Liver (tissue), 9 donors: ENCODE results near the gene MCUR1. TPM values are rescaled to one million over a fixed set of nuclear protein-coding genes. Genes with fewer than 3 reads are reported as not detected.

Experiments
- DNase-seq: peaks from one replicate; pipeline ENCODE4 v3.0.0-alpha.2; 2017; ENCODE audit warnings: low spot score
- H3K27ac ChIP-seq, 2 donors: one replicate each; pipeline ENCODE4 v1.7.0; 2013; ENCODE audit warnings: inconsistent platforms in 2 of 2, low read length in 2 of 2, control low read depth in 1 of 2, low read depth in 1 of 2, mild to moderate bottlenecking in 1 of 2
- H3K27me3 ChIP-seq, 4 donors: one replicate each; pipeline versions ENCODE4 v1.6.1 to v1.7.0; 2013; ENCODE audit warnings: low read length in 3 of 4, inconsistent platforms in 1 of 4, mild to moderate bottlenecking in 1 of 4, moderate library complexity in 1 of 4; ENCODE audit not compliant: control insufficient read depth in 4 of 4, insufficient read depth in 4 of 4
- H3K36me3 ChIP-seq, 4 donors: one replicate each; pipeline versions ENCODE4 v1.6.1 to v1.7.0; 2013; ENCODE audit warnings: low read length in 3 of 4, mild to moderate bottlenecking in 3 of 4, low read depth in 1 of 4, moderate library complexity in 1 of 4; ENCODE audit not compliant: control insufficient read depth in 4 of 4, insufficient read depth in 3 of 4
- H3K4me1 ChIP-seq, 4 donors: one replicate each; pipeline versions ENCODE4 v1.6.1 to v1.7.0; 2013; ENCODE audit warnings: low read length in 3 of 4, mild to moderate bottlenecking in 3 of 4, moderate library complexity in 1 of 4; ENCODE audit not compliant: control insufficient read depth in 4 of 4, insufficient read depth in 4 of 4
- H3K4me3 ChIP-seq, 3 donors: one replicate each; pipeline versions ENCODE4 v1.6.1 to v1.7.0; 2013; ENCODE audit warnings: low read length in 3 of 3, control low read depth in 1 of 3, low read depth in 1 of 3, mild to moderate bottlenecking in 1 of 3
- H3K9ac ChIP-seq, 2 donors: one replicate each; pipeline ENCODE4 v1.7.0; 2013; ENCODE audit warnings: low read length in 2 of 2, mild to moderate bottlenecking in 2 of 2, moderate library complexity in 2 of 2, control low read depth in 1 of 2, low read depth in 1 of 2
- H3K9me3 ChIP-seq, 4 donors: one replicate each; pipeline versions ENCODE4 v1.6.1 to v1.7.0; 2013; ENCODE audit warnings: low read length in 3 of 4; ENCODE audit not compliant: control insufficient read depth in 4 of 4
- ATF3 ChIP-seq: IDR thresholded peaks from 2 replicates; pipeline ENCODE4 v1.6.1; 2016; ENCODE audit warnings: antibody characterized with exemption
- CTCF ChIP-seq: fragments of 150-350 bp; IDR thresholded peaks from 2 replicates; pipeline ENCODE4 v1.5.1; 2017; ENCODE audit warnings: improper control_type of control experiment, low read depth, low read length; ENCODE audit not compliant: missing input control
- EGR1 ChIP-seq, 2 donors: IDR thresholded peaks; 2 replicates each; pipeline ENCODE4 v1.6.1; 2016 to 2018; ENCODE audit warnings: antibody characterized with exemption in 2 of 2, low read depth in 2 of 2
- FOXA1 ChIP-seq: IDR thresholded peaks from 2 replicates; pipeline ENCODE4 v1.6.1; 2016; ENCODE audit warnings: antibody characterized with exemption
- GABPA ChIP-seq, 2 donors: IDR thresholded peaks in 1 of 2; conservative IDR thresholded peaks in 1 of 2; 2 replicates each; pipeline ENCODE4 v1.6.1; 2016; ENCODE audit warnings: antibody characterized with exemption in 2 of 2, mild to moderate bottlenecking in 1 of 2, moderate library complexity in 1 of 2
- HNF4A ChIP-seq, 2 donors: conservative IDR thresholded peaks; 2 replicates each; pipeline ENCODE4 v1.6.1; 2016; ENCODE audit warnings: antibody characterized with exemption in 2 of 2, mild to moderate bottlenecking in 2 of 2
- HNF4G ChIP-seq: IDR thresholded peaks from 2 replicates; pipeline ENCODE4 v1.6.1; 2016; ENCODE audit warnings: antibody characterized with exemption
- JUND ChIP-seq, 2 donors: IDR thresholded peaks; 2 replicates each; pipeline ENCODE4 v1.6.1; 2016; ENCODE audit warnings: antibody characterized with exemption in 2 of 2
- MAX ChIP-seq: IDR thresholded peaks from 2 replicates; pipeline ENCODE4 v1.6.1; 2016; ENCODE audit warnings: antibody characterized with exemption
- NR2F2 ChIP-seq: IDR thresholded peaks from 2 replicates; pipeline ENCODE4 v1.6.1; 2016; ENCODE audit warnings: antibody characterized with exemption
- RXRA ChIP-seq, 2 donors: IDR thresholded peaks; 2 replicates each; pipeline ENCODE4 v1.6.1; 2017 to 2018; ENCODE audit warnings: antibody characterized with exemption in 2 of 2, mild to moderate bottlenecking in 1 of 2
- TAF1 ChIP-seq: conservative IDR thresholded peaks from 2 replicates; pipeline ENCODE4 v1.6.1; 2016; ENCODE audit warnings: antibody characterized with exemption, mild to moderate bottlenecking
- YY1 ChIP-seq: IDR thresholded peaks from 2 replicates; pipeline ENCODE4 v1.6.1; 2016; ENCODE audit warnings: antibody characterized with exemption, mild to moderate bottlenecking
- ZBTB33 ChIP-seq: IDR thresholded peaks from 2 replicates; pipeline ENCODE4 v1.6.1; 2016; ENCODE audit warnings: antibody characterized with exemption
- WGBS: extraction: QIAGEN DNeasy Blood & Tissue Kit; methylation state at CpG from one replicate; pipeline ENCODE4 v1.1.7; 2013; 5-methylcytosine and 5-hydroxymethylcytosine counted together
- polyA plus RNA-seq, 2 donors: library from polyadenylated mRNA; stranded (reverse) in 1 of 2; unstranded in 1 of 2; fragments of 200-250 nt in 1 of 2; fragments of >200 nt in 1 of 2; fragmentation: Nextera tagmentation in 1 of 2; extraction: Ambion mirVana in 1 of 2; gene quantifications; one replicate each; pipeline versions ENCODE4 v1.2.1 to v1.2.3, GENCODE V29; 2013 to 2015
- total RNA-seq, 2 donors: library from RNA; depleted of rRNA; stranded (reverse); fragments of >200 nt; gene quantifications; one replicate each; pipeline ENCODE4 v1.2.3, GENCODE V29; 2014
- donor health status: healthy.
- donor health status: healthy.
- donor health status: healthy.
- donor health status: healthy.
- donor health status: healthy.

The MCUR1 gene
- total and polyA plus RNA-seq, 4 donors = 7.3 to 17.3 (median 7.4) TPM

GRCh38 chr6:13763740-13764381 is 50.5 kb downstream of the MCUR1 start:
- H3K9ac ChIP-seq = no peak overlapping the region
- H3K27me3 ChIP-seq = no peaks in the 10 kb centered on the region
- 87% methylated on average over 5 of the region's 5 CpGs for WGBS
- TF ChIP-seq RXRA (IDR thresholded peaks at IDR 0.05) (no peak), EGR1 (IDR thresholded peaks at IDR 0.05; ENCODE audit: low read depth in 2 of 2) (no peak), FOXA1 (no peak), ATF3 (no peak), HNF4A (conservative IDR thresholded peaks at IDR 0.05) (no peak), HNF4G (no peak), GABPA (IDR thresholded peaks at IDR 0.05 in 1 of 2, conservative IDR thresholded peaks at IDR 0.05 in 1 of 2) (no peak), TAF1 (no peak), NR2F2 (no peak), JUND (IDR thresholded peaks at IDR 0.05) (no peak)
- no peaks in the 10 kb centered on the region for H3K36me3 ChIP-seq
- H3K4me1 ChIP-seq = peaks cover 0 to 5% (median 0%) of the 10 kb centered on the region in 4 donors
- H3K27ac ChIP-seq = no peak overlapping the region
- no peak overlapping the region for H3K4me3 ChIP-seq
- DNase-seq = no peak
- H3K9me3 ChIP-seq = peaks cover 0 to 4% (median 1%) of the 10 kb centered on the region in 4 donors

GRCh38 chr6:13762611-13763441 is 51.5 kb downstream of the MCUR1 start:
- H3K4me1 ChIP-seq = peaks cover 0 to 5% (median 0%) of the 10 kb centered on the region in 4 donors
- H3K36me3 ChIP-seq = no peaks in the 10 kb centered on the region
- no peak overlapping the region for H3K4me3 ChIP-seq
- TF ChIP-seq HNF4G = no peak
- TF ChIP-seq NR2F2 = no peak
- no peak for TF ChIP-seq MAX
- no peak for TF ChIP-seq HNF4A (conservative IDR thresholded peaks at IDR 0.05)
- no peak for TF ChIP-seq YY1
- no peak for TF ChIP-seq CTCF
- no peak for TF ChIP-seq ATF3
- TF ChIP-seq ZBTB33 = no peak
- no peak overlapping the region for H3K27ac ChIP-seq
- H3K9ac ChIP-seq = no peak overlapping the region
- WGBS = 71% methylated on average over 6 of the region's 6 CpGs
- no peaks in the 10 kb centered on the region for H3K27me3 ChIP-seq
- DNase-seq = no peak
- peaks cover 0 to 4% (median 1%) of the 10 kb centered on the region in 4 donors for H3K9me3 ChIP-seq
